Fibroblast of the conjunctiva (primary cell): ENCODE data around the gene SPPL2A.
"Not testable (repeated sequence)": the region's sequence is repeated elsewhere in the genome, so short reads cannot be mapped to it uniquely, and the experiment has no call there.

Experiments used
- DNase-seq: peaks from one replicate; pipeline ENCODE4 v3.0.0-alpha.2; 2010; ENCODE audit warnings: low read depth

SPPL2A gene, protein sequence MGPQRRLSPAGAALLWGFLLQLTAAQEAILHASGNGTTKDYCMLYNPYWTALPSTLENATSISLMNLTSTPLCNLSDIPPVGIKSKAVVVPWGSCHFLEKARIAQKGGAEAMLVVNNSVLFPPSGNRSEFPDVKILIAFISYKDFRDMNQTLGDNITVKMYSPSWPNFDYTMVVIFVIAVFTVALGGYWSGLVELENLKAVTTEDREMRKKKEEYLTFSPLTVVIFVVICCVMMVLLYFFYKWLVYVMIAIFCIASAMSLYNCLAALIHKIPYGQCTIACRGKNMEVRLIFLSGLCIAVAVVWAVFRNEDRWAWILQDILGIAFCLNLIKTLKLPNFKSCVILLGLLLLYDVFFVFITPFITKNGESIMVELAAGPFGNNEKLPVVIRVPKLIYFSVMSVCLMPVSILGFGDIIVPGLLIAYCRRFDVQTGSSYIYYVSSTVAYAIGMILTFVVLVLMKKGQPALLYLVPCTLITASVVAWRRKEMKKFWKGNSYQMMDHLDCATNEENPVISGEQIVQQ

DNA sequence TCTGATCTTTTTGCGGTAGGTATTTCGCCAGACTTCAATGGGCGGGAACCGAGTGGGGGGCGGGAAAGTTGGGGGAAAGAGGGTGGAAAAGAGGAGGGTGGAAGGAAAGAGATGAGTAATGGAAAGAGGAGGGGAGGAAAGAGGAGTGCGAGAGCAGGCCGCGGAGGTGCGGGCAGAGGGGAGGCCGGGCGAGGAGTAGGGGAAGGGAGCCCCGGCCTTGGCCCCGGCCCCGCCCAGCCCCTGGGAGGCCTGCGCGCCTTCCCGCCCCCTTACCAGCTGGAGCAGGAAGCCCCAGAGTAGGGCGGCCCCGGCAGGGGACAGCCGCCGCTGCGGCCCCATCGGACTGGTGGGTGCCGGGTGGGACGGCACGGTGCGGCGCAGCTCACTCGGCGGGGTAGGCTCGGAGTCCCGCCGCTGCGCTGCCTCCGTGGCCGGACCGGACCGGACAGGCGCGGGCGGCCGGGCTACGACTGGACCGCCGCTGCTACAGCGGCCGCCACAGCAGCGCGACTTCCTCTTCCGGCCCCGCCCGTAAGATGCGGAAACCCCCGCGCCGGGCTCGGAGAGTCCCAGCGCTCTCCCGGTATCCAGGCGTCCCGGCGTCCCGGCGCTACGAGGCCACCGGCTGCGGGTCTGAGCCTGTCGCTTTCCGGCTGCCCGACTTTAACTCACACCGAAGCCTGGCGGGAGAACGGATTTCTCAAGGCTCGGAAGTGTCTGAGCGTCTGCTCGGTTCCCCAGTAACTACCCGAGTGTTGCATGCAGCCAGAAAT is at the start of gene SPPL2A:
Gene SPPL2A (minus strand): TSS at position 512 of the 773 bp plus-strand sequence. CDS start 173 bp downstream, at position 339.
- DNase-seq = peak; percentile 86

DNA sequence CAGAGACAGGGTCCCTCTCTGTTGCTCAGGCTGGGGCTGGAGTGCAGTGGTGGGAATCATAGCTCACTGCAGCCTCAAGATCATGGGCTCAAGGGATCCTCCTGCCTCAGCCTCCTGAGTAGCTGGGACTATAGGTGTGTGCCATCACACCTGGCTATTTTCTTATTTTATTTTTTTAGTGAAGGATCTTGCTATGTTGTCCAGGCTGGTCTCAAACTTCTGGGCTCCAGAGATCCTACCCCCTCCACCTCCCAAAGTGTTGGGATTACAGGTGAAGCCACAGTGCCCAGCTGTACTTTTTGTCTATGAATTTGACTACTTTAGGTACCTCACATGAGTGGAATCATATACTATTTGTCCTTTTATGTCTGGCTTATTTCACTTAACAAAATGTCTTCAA is 49.1 kb upstream of the SPPL2A start:
- no peak for DNase-seq

DNA sequence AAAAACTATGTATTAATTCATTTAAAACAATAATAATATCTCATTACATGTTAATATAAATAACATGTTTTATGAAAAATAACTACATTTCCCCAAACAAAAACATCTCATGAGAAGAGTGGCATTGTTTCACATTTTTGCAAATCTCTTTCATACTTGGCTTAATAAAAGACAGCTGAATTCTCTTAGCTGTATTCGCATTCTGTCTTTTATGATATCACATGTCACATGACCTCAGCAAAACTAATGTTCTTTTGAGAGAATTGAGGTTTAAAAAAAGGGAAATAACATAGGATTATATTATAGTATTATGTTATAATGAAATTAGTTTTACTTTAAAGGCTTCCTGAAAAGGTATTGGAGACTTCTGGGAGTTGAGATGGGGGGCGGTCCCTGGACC is 48.4 kb upstream of the SPPL2A start:
- DNase-seq = no peak

DNA sequence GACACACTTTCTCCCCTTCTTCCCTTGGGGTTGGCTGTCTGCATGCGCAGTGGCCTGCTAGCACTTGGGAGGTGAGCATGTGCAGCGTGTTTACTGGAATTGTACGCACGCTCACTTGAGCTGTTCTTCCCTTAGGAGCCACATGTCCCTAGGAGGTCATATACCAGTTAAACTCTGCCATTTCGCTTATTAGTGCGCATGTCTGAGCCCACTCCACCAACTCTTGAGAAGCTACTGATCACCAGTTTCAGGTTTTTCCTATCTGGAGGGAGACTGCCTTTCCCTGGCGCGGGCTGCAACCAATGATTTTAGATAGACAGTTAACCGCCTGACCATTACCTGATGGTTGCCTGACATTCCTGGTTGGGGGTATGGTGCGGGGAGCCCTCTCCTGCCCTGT is 47.6 kb upstream of the SPPL2A start:
- DNase-seq = no peak

DNA sequence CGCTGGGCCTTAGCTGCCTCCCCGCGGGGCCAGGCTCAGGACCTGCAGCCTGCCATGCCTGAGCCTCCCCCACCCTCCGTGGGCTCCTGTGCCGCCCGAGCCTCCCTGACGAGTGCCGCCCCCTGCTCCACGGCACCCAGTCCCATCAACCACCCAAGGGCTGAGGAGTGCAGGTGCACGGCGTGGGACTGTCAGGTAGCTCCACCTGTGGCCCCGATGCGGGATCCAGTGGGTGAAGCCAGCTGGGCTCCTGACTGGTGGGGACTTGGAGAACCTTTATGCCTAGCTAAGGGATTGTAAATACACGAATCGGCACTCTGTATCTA is 46.6 kb upstream of the SPPL2A start:
- not testable (repeated sequence) for DNase-seq

DNA sequence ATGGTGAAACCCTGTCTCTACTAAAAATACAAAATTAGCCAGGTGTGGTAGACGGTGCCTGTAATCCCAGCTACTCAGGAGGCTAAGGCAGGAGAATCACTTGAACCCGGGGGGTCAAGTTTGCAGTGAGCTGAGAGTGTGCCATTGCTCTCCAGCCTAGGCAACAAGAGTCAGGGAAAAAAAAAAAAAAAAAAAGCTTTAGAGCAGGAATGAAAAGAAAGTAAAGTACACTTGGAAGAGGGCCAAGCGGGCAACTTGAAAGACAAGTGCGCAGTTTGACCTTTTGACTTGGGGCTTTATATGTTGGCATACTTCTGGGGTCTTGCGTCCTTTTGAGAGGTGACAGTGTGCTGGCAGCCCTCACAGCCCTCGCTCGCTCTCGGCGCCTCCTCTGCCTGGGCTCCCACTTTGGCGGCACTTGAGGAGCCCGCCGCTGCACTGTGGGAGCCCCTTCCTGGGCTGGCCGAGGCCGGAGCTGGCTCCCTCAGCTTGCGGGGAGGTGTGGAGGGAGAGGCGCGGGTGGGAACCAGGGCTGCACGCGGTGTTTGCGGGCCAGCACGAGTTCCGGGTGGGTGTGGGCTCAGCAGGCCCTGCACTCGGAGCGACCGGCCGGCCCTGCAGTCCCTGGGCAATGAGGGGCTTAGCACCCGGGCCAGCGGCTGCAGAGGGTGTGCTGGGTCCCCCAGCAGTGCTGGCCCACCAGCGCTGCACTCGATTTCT is 46.1 kb upstream of the SPPL2A start:
- DNase-seq = not testable (repeated sequence)

DNA sequence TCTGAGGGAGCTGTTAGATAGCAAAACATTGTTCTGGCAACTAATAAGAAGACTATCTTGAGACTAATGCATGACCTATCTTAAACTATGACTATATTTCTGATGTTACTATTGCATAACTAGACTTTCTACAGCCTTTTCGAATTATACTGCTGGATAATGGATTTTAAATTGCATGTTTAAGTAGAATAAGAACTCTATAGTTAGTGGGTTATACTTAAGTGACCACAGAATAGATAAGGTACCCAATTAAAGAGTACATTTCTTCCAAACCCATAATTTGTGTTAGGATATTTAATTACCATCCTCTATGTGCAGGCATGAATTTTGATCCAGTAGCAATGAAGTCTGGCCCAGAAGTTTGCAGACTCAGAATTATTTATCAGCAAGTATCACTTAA is 44.6 kb upstream of the SPPL2A start:
- no peak for DNase-seq

DNA sequence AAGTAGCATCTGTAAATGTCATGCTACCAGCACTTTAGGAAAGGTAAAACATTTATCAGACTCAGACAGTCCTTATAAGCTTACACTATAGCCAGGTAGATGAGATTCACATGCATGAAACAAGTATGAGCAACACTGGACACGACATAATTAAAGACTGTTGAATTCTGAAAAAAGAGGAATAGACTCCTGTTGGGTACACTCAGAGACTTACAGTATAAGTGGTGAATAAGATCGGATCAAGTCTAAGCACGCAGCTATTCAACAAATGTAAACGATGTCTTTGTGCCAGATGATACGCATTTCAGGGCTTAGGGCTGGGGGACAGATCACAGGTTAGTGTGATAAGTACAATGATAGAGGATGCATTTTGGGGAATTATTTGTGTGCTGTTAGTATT is 43.2 kb upstream of the SPPL2A start:
- DNase-seq = no peak

DNA sequence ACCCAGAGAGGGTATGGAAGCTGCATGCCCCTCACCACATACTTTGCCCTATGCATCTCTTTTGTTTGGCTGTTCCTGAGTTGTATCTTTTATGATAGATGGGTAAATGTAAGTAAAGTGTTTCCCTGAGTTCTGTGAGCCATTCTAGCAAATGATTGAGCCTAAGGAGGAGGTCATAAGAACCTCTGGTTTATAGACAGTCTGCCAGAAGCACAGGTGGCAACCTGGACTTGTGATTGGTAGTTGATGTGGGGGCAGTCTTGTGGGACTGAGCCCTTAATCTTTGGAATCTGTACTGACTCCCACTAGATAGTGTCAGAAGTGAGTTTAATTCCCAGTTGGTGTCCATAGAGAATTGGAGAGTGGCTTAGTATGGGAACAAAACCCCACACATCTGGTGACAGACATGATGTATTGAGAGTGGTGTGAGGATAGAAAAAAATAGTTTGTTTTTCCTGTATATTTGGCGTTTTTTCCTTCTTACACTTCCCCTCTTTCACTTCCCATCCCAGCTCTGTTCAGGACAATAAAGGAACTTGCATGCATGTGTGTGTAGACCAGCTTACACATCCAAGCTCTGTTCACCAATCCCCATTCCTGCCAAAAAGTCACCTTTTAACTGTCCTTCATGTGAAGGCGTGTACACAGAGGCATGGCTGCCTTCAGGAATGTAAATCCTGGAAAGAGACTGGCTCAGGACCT is 38.1 kb upstream of the SPPL2A start:
- no peak for DNase-seq

DNA sequence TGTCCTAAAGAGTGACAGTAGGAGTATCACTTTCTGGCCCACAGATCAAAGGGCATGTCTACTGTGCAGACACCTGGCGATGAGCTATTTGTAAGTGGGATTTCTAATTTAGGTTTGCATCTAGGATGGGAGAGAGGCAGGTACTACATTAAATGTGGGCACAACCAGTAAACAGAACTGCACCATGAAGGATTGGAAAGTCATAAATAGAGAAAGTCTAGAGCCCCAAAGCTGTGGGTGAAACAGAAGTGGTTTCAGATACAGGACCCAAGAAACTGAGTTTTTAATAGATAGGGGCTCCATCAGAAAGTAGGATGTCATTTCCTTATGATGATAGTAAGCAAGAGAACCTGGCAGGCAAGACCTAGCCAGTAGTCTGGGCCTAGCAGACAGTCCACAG is 35.2 kb upstream of the SPPL2A start:
- no peak for DNase-seq

DNA sequence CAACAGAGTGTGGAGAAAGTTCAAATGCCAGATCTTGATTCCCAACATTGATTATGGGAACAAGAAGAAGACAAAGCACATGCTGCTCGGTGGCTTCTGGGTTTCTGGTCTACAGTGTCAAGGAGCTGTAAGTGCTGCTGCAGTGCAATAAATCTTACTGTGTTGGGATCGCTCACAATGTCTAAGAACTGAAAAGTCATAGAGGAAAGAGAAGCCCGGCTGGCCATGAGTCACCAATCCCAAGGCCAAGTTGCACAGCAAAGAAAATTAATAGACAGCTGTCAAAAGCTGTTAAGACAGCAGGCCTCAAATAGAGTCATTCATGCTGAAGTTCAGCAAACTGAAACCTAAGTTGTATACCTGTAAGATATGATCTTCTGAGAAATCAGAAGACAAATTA is 33.2 kb upstream of the SPPL2A start:
- DNase-seq = no peak

DNA sequence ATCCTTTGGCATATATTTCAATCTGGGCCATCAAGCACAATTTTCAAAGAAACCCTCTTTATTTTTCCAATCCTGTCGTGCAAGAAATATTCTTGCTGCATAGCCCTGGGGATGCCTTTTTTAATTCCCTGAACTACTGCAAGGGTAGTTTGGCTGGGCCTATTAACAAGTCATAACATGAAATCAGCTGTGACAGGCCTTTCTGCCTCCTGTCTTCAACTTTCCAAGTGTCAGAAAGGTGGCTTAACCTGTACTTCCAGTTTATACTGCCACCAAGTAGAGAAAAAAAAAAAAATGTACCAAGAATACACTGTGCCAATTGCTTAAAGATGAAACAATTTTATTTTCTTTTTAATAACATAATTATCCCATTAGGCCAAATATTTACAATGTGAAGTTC is 32.4 kb upstream of the SPPL2A start:
- no peak for DNase-seq

DNA sequence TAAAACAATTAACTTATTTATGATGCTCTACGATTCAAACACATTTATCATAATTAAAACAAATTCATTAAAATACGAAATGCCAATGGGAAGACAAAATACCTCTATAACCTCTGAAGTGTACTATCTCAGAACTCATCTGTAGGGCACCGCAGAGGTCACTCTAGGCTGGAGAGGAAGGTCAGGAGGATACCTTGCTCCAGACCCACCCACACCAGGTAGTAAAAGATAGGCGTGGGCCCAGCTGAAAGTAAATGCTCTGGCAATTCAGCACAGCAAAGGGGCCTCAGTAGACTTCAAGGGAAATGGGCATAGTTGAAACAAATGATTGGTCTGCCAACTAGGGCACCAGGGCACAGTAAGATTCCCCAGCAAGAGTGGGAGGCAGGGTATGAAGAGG is 26.0 kb upstream of the SPPL2A start:
- no peak for DNase-seq

DNA sequence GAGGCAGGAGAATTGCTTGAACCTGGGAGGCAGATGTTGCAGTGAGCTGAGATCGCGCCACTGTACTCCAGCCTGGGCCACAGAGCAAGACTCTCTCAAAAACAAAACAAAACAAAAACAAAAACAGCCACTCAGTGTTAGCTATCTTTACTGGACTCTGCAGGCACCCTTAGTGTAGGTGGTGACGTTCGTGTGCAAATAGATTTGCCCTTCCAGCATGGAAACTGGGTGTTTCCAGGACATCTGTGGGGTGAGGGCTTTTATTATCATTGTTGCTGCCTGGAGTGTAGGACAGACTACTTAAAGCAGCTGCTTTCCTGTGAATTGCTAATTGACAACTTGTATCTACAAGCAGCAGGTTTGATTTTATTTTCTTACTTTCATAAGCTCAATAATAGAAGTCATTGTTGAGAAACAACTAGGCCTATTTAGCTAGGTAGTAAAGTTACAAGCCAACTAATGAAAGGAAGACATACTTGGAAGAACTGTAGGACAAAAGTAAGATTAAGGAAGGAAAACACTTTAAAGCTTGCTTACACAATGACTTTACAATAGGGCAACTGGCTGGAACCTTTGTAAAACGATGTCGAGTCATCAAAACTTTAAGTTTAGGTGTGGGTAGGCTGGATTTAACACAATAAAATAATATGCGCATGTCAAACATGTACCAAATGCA is 25.4 kb upstream of the SPPL2A start:
- no peak for DNase-seq

DNA sequence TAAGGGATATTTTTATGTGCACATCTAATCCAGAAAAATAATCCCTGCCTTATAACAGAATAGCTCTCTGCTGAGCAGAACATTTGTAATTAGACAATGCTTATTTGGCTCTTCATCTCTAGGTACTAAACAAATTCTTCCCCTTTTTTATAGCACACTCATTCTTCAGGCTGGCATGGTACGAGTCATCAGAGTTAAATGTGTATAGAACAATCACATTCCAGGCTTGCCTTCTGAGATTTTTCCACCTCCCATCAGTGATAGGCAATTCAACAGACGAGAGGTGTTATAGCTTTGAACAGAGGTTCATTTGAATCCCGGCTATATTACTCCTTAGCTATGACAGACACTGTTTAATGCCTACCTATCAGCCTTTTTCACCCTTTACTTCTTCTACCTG is 21.4 kb upstream of the SPPL2A start:
- DNase-seq = no peak

DNA sequence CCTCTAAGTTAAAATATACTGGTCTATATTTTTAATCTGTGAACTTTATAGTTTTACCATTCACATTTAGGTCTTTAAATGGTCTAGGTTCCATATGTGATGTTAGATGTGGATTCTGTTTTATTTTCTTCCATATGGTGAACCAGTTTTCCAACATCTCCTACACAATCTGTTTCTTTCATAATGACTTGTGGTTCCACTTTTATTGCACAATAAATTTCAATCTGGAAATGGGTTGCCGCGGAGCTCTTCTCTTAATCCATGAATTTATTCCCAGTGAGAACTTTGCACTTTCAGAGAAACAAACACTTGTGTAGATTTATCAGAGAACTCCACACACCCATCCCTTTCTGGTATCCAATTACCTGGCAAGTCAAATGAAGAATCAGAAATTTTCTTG is 20.9 kb upstream of the SPPL2A start:
- no peak for DNase-seq

DNA sequence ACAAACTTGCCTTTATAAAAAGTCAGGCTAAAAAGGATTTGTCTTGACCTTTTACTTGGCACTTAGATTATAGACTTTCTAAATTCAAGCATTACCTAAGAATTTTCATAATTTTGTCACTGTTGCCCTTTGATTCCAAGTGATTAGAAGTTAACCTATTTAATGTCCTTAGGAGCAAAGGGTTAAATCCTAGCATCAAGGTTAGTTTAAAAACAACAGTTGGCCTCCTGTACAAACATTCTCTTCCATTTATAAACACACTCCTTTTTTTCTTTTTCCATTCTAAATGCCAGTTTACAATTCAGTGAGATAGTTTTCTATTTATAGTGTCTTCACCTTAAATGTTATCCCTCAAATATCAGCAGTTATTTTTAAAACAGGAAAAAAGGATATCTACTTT is 18.4 kb upstream of the SPPL2A start:
- no peak for DNase-seq

DNA sequence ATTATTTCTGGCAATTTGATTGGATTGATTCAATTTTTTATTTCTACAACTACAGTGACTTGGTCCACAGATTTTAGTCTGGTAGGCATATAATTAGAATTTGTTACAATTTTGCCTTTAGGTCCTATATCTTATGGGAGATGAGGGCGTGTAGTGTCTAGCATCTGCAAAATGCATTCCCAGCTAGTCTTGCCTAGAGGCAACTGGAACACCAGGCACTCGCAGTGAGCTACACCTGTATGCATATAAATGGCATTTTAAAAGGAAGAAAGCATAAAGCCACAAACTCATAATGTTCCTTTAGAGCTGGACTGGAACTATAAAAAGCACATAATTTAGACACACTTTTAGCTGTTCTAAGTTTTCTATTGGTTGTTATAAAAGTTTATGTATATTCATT is 17.9 kb upstream of the SPPL2A start:
- DNase-seq = no peak

DNA sequence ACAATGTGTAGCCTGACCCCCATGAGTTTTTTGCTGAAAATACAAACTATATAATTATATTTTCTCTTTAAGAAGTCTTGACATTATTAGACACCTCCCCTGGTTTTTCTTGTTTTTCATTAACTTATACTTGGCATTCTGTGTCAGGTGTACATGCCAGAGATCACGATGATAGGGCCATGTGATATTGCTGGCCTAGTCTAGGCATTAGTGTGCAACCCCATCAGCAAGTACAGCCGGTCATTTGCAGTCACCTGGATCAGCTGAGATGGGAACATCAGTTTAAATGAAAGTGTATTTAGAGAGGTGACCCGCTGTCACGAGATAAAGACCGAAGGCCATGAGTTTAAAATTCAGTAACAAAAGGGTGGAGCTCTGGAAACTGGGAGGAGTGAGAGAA is 12.6 kb upstream of the SPPL2A start:
- no peak for DNase-seq

DNA sequence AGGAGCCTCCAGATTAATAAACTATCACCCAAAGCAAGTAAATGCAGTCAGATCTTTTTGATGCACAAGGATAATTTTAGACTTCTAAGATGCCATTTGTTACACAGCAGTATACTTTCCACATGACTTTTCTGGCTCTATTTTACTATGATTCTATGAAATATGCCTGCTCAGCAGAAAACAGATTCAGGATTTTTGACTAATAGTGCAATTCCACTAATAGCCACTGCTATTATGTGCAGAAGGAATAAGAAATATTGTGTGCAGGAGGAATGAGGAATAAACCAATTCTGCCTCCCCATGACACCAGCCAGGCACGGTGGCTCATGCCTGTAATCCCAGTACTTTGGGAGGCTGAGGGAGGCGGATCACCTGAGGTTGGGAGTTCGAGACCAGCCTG is 11.5 kb upstream of the SPPL2A start:
- DNase-seq = no peak

DNA sequence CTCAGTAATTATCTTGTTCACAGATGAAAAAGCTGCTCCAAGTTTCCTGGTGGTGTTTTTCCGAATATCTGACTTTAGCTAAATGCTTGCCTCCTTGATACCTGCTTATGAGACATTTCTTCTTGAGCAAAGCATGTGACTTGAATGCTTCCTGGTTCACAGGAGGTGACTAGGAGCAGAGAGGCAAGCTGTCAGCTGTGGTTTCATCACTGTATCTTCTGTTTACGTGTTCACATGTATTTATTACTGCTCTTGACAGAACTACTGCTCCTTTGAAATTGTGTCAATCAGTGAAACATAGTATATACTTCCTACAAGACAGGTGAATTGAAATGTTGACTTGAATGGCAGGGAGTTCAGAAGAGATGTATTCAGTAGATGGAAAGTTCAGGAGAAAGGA is 8.9 kb upstream of the SPPL2A start:
- DNase-seq = no peak

DNA sequence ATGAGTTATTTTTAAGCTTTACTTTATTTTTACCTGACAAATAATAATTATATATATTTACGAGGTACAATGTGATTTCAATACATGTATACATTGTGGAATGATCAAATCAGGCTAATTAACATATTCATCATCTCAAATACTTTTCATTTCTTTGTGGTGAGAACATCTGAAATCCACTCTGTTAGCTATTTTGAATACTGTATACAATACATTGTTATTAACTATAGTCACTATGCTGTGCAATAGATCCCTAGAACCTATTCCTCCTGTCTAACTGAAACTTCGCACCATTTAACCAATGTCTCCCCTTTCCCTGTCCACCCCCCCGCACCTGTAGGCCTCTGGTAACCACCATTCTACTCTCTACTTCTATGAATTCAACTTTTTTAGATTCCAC is 7.9 kb upstream of the SPPL2A start:
- DNase-seq = no peak
